Superior temporal gyrus (tissue), 1 donor: ENCODE data around the gene PFKFB4.
"Not testable (repeated sequence)": the region's sequence is repeated elsewhere in the genome, so short reads cannot be mapped to it uniquely, and the experiment has no call there.

ENCODE experiments used
- DNase-seq: peaks from one replicate; pipeline ENCODE4 v3.0.0-alpha.2; 2016; ENCODE audit errors: extremely low spot score

PFKFB4 gene

GRCh38 chr3:48492461-48493202, 64.0 kb downstream of the PFKFB4 start:
- no peak for DNase-seq

- no peak for DNase-seq
Measured at GRCh38 chr3:48486952-48487351, 69.7 kb downstream of the PFKFB4 start.

- DNase-seq: not testable (repeated sequence)
Measured at GRCh38 chr3:48482822-48483221, 73.8 kb downstream of the PFKFB4 start.

GRCh38 chr3:48480891-48481290, 75.7 kb downstream of the PFKFB4 start:
- not testable (repeated sequence) for DNase-seq

GRCh38 chr3:48478626-48479555, 77.7 kb downstream of the PFKFB4 start:
- DNase-seq: no peak

GRCh38 chr3:48477959-48478520, 78.6 kb downstream of the PFKFB4 start:
- no peak for DNase-seq

- DNase-seq: no peak
Measured at GRCh38 chr3:48476426-48477053, 80.1 kb downstream of the PFKFB4 start.

GRCh38 chr3:48475188-48475587, 81.4 kb downstream of the PFKFB4 start:
- no peak for DNase-seq

- DNase-seq: no peak
Measured at GRCh38 chr3:48474619-48475018, 82.0 kb downstream of the PFKFB4 start.

- DNase-seq: not testable (repeated sequence)
Measured at GRCh38 chr3:48474031-48474430, 82.6 kb downstream of the PFKFB4 start.

- peak; percentile 24 for DNase-seq
Measured at GRCh38 chr3:48473617-48473952, 83.0 kb downstream of the PFKFB4 start.

GRCh38 chr3:48472923-48473616, 83.5 kb downstream of the PFKFB4 start:
- peak; percentile 85 for DNase-seq

- no peak for DNase-seq
Measured at GRCh38 chr3:48472673-48472922, 84.0 kb downstream of the PFKFB4 start.

- no peak for DNase-seq
Measured at GRCh38 chr3:48470286-48470685, 86.3 kb downstream of the PFKFB4 start.

- DNase-seq: no peak
Measured at GRCh38 chr3:48469046-48469915, 87.3 kb downstream of the PFKFB4 start.

- DNase-seq: no peak
Measured at GRCh38 chr3:48468329-48468731, 88.3 kb downstream of the PFKFB4 start.
